HTR-8/SVneo (cell line): Measurements from ENCODE around the gene CLIC1.

Experiments used
- DNase-seq: peaks from one replicate; pipeline ENCODE4 v3.0.0; 2011; ENCODE audit warnings: low spot score, mixed read lengths; ENCODE audit not compliant: insufficient read length
- FAIRE-seq: peaks from 2 replicates; lab custom pipeline; 2011; peaks lifted over from hg19 to GRCh38; lab: Jason Lieb, UNC

CLIC1 gene

GRCh38 chr6:31740397-31741223 lies 4.3 kb upstream of the CLIC1 start:
- FAIRE-seq (no peak), DNase-seq (no peak)

GRCh38 chr6:31739639-31740396 lies 3.5 kb upstream of the CLIC1 start, which contains the start of gene MSH5:
MSH5 (plus strand) TSS chr6:31740005; CDS start chr6:31740467, 462 bp downstream.
- DNase-seq: peak; percentile 98
- peak; percentile 91 for FAIRE-seq

GRCh38 chr6:31737991-31738979 lies 2.0 kb upstream of the CLIC1 start:
- peak; percentile 55 for DNase-seq
- no peak for FAIRE-seq

DNA sequence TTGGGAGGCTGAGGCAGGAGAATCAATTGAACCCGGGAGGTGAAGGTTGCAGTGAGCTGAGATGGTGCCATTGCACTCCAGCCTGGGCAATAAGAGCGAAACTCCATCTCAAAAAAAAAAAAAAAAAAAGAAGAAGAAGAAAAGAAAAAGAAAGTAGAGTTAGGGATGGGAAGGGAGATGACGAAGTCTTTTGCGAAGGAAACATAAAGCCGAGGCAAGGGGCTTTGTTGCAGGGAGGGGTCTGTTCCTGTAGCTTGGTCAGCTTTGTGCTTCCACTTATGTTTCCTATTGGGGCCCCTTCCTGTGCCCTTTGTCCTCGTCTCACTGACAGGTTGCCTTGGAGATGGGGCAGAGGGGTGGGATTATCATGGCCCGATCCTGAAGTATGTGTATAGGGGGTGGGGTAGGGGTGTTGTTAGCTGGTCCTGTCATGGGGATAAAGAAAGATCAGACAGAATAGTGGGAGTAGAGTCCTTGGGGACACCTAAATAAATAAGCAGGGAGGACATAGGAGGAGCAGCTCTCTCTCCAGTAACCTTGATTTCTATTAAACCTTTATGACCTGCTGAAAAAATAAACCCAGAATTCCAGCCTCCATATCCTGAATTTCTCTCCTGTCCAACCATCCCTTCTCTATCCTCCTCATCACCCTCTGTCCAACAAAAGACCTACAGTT lies 1.1 kb upstream of the CLIC1 start:
- FAIRE-seq (no peak), DNase-seq (no peak)

DNA sequence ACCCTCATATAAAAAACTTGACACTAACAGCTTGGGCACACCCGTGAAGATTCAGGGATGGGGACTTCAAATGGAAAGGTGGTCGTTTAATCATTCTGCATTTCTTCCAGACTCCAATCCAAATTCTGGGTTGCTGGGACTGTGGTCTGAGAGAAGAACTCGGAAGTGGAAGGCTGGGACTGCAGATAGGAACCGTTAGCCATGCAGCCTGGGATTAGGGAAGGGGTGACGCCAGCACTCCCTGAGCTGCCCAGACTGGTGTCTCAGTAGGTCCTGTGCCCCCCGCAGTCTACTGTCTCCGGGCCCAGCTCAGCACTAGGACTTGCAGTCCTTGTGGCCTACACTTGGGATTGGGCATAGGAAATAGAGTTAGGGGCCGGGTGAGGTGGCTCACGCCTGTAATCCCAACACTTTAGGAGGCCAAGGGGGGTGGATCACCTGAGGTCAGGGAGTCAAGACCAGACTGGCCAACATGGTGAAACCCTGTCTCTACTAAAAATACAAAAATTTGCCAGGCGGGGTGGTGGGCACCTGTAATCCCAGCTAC lies 511 bp upstream of the CLIC1 start:
- FAIRE-seq: no peak
- no peak for DNase-seq

DNA sequence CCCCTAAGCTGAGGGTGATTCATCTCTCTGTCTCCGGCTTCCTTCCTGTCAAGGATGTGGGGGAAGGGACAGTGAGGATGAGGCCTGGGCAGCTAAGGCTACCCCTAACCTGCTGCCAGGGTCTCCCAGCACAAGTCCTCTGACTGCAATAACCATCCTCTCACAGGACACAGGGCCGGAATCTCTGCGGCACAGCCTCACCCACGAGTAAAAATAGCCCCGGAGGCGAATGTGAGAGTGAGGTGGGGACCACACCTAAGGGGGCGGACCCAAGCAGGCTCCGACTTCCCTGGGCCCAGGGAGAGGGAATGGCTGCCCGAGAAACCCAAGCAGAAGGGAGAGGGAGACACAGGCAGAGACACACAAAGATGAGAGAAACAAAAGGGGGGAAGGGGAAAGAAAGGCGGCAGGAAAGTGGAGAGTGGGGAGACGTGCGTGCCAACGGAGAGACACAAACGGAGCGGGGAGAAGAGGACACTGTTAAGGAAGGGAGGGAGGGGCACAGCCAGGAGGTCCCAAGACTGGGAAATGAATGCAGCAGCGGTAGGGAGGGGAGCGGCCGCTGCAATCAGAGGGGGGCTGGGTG lies 1.4 kb downstream of the CLIC1 start:
- FAIRE-seq: peak; percentile 89
- peak; percentile 84 for DNase-seq

GRCh38 chr6:31734247-31734820 lies 2.0 kb downstream of the CLIC1 start:
- no peak for FAIRE-seq
- DNase-seq: no peak

DNA sequence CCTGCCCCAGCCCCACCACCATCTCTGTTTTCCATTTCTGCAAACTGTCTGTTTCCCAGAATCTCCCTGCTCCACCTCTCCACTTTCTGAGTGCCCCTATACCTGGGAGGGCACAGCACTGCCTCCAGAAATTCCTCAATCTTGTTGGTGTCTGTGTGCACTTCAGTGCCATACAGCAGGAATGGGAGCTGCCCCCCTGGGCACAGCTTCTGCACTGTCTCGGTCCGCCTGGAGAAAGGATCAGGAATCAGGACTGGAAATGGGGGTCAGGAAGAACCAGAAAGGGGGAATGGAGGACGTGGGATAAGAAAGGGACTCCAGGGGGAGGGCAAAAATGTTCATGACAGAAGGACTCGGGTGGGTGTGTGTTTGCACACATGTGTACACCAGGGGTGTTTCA lies 2.6 kb downstream of the CLIC1 start:
- FAIRE-seq (no peak), DNase-seq (no peak)

GRCh38 chr6:31732029-31732428 lies 4.3 kb downstream of the CLIC1 start:
- no peak for DNase-seq
- no peak for FAIRE-seq

- DNase-seq (no peak), FAIRE-seq (no peak)
Measured at GRCh38 chr6:31730631-31731086, 5.7 kb downstream of the CLIC1 start.

GRCh38 chr6:31729979-31730630 lies 6.2 kb downstream of the CLIC1 start:
- DNase-seq (peak; percentile 85), FAIRE-seq (peak; percentile 88)

GRCh38 chr6:31729515-31729978 lies 6.8 kb downstream of the CLIC1 start:
- FAIRE-seq (no peak), DNase-seq (peak; percentile 87)

DNA sequence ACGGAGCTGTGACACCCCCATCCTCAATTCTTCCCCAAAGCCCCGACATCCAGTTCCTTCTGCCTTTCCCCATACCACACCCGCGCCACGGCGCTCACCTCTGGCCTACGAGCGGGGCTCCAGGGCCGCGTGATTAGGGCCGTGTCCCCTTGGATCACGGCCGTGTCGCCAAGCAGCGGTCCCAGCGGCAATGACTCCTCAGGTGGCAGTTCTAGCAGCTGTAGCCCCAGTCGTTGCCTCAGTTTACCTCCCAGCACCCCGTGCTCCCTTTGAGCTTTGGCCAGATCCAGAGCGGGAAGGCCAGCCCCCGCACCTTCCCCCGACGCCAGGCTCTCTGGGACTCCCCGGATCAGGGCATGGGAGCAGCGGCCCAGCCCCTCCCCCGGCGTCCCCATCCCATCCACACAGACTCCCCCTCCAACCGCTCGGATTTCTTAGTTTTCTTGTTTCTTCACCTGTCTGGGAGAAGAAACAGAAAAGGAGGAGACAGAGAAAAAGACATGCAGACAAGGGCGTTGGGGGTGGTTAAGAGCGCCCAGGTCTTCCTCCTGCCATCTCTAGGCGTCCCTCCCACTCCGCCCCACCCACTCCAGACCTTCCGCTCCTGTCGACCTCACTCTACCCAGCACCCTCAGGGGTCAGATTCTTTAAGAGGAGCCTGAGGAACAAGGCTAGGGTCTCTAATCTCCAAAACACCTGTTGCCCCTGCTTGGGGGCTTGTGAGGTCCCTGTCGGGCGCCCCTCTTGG lies 7.4 kb downstream of the CLIC1 start, which contains the start of gene DDAH2:
TSS of gene DDAH2 (minus strand) at position 533 of the 748 bp plus-strand sequence. CDS start at position 395, 138 bp downstream.
- FAIRE-seq: no peak
- no peak for DNase-seq

- DNase-seq: no peak
- FAIRE-seq: no peak
Measured at GRCh38 chr6:31727717-31728671, 8.3 kb downstream of the CLIC1 start.

GRCh38 chr6:31727034-31727716 lies 9.2 kb downstream of the CLIC1 start:
- FAIRE-seq (no peak), DNase-seq (no peak)
